ENCODE results near the gene EVX1.

The EVX1 gene

GRCh38 chr7:27242555-27243339, at the start of gene EVX1:
Gene EVX1, plus strand, starts transcription at chr7:27242802. Its CDS starts 229 bp downstream, at chr7:27243031.
- in situ Hi-C loops (cut with MboI; ENCODE audit: low sequenced_read_pairs) = no loop called here

- in situ Hi-C loops (cut with MboI; ENCODE audit: low sequenced_read_pairs) = loop anchor here (25.0 kb wide), 1 partner anchor 1306 kb away; no protein-coding TSS in a partner anchor
These were observed 49.1 kb upstream of the EVX1 start for GRCh38 chr7:27193335-27194001.

- in situ Hi-C loops (cut with MboI; ENCODE audit: low sequenced_read_pairs) = loop anchor here (25.0 kb wide), 1 partner anchor 1307 kb away; no protein-coding TSS in a partner anchor
These were observed 48.6 kb upstream of the EVX1 start for GRCh38 chr7:27194002-27194352.

GRCh38 chr7:27194686-27195379, 47.8 kb upstream of the EVX1 start:
- in situ Hi-C loops (cut with MboI; ENCODE audit: low sequenced_read_pairs) = loop anchor here (25.0 kb wide), 1 partner anchor 1308 kb away; no protein-coding TSS in a partner anchor

- in situ Hi-C loops (cut with MboI; ENCODE audit: low sequenced_read_pairs) = loop anchor here (25.0 kb wide), 1 partner anchor 1309 kb away; no protein-coding TSS in a partner anchor
These were observed 46.3 kb upstream of the EVX1 start for GRCh38 chr7:27196287-27196767.

GRCh38 chr7:27197137-27198042, 45.2 kb upstream of the EVX1 start:
- in situ Hi-C loops (cut with MboI; ENCODE audit: low sequenced_read_pairs) = loop anchor here (25.0 kb wide), 1 partner anchor 1310 kb away; no protein-coding TSS in a partner anchor

- in situ Hi-C loops (cut with MboI; ENCODE audit: low sequenced_read_pairs) = loop anchor here (25.0 kb wide), 1 partner anchor 1311 kb away; no protein-coding TSS in a partner anchor
These were observed 44.3 kb upstream of the EVX1 start for GRCh38 chr7:27198138-27198841.

GRCh38 chr7:27198871-27199801, 43.5 kb upstream of the EVX1 start:
- in situ Hi-C loops (cut with MboI; ENCODE audit: low sequenced_read_pairs) = loop anchor here (25.0 kb wide), 1 partner anchor 1312 kb away; no protein-coding TSS in a partner anchor

- in situ Hi-C loops (cut with MboI; ENCODE audit: low sequenced_read_pairs) = loop anchor here (25.0 kb wide), 3 partner anchors 362 to 1313 kb away; no protein-coding TSS in a partner anchor
These were observed 42.5 kb upstream of the EVX1 start, which contains the start of gene HOXA13 for GRCh38 chr7:27199849-27200760. Gene HOXA13, minus strand, starts transcription at chr7:27200091. Its CDS starts 14 bp downstream, at chr7:27200077.

- in situ Hi-C loops (cut with MboI; ENCODE audit: low sequenced_read_pairs) = loop anchor here (25.0 kb wide), 2 partner anchors 361 to 586 kb away; no protein-coding TSS in a partner anchor
These were observed 41.6 kb upstream of the EVX1 start for GRCh38 chr7:27200761-27201579.

- in situ Hi-C loops (cut with MboI; ENCODE audit: low sequenced_read_pairs) = loop anchor here (25.0 kb wide), 2 partner anchors 361 to 586 kb away; no protein-coding TSS in a partner anchor
These were observed 41.0 kb upstream of the EVX1 start for GRCh38 chr7:27201580-27202017.

GRCh38 chr7:27202018-27202861, 40.4 kb upstream of the EVX1 start:
- in situ Hi-C loops (cut with MboI; ENCODE audit: low sequenced_read_pairs) = loop anchor here (25.0 kb wide), 2 partner anchors 360 to 585 kb away; no protein-coding TSS in a partner anchor

GRCh38 chr7:27202862-27203134, 39.8 kb upstream of the EVX1 start:
- in situ Hi-C loops (cut with MboI; ENCODE audit: low sequenced_read_pairs) = loop anchor here (25.0 kb wide), 2 partner anchors 360 to 585 kb away; no protein-coding TSS in a partner anchor

- in situ Hi-C loops (cut with MboI; ENCODE audit: low sequenced_read_pairs) = loop anchor here (25.0 kb wide), 2 partner anchors 359 to 584 kb away; no protein-coding TSS in a partner anchor
These were observed 39.1 kb upstream of the EVX1 start for GRCh38 chr7:27203365-27203953.

Measured in HL-60/S4 treated with retinoic acid at 250 ng/mL for 4 days and 3 days (cell line).